Panc1 (cell line): ENCODE measurements around the gene NEFH.
"Not testable (repeated sequence)": the region's sequence is repeated elsewhere in the genome, so short reads cannot be mapped to it uniquely, and the experiment has no call there.

Source experiments
- CTCF ChIP-seq: fragments of 450-650 bp; IDR thresholded peaks from 2 replicates; pipeline ENCODE4 v1.5.1; 2017; ENCODE audit warnings: mild to moderate bottlenecking
- POLR2AphosphoS5 ChIP-seq: IDR thresholded peaks from 2 replicates; pipeline ENCODE4 v1.6.1; 2012; ENCODE audit warnings: mild to moderate bottlenecking, low read depth, low read length, moderate library complexity
- REST ChIP-seq, 2 experiments: IDR thresholded peaks; 2 replicates each; pipeline ENCODE4 v1.6.1; 2011 to 2012; ENCODE audit warnings: low read depth in 2 of 2, control low read depth in 1 of 2, low read length in 1 of 2, mild to moderate bottlenecking in 1 of 2, moderate library complexity in 1 of 2; ENCODE audit not compliant: insufficient read depth in 1 of 2
- SIN3A ChIP-seq: IDR thresholded peaks from 2 replicates; pipeline ENCODE4 v1.6.1; 2012; ENCODE audit warnings: low read depth, mild to moderate bottlenecking, low read length, moderate library complexity, borderline replicate concordance; ENCODE audit not compliant: insufficient read depth
- TCF7L2 ChIP-seq: IDR thresholded peaks from 2 replicates; pipeline ENCODE4 v1.6.1; 2011; ENCODE audit warnings: mild to moderate bottlenecking, low read depth, low read length, inconsistent platforms

GRCh38 chr22:29438283-29438682 is 41.7 kb upstream of the NEFH start, which contains the start of gene RFPL1:
- TF ChIP-seq CTCF; POLR2AphosphoS5; REST (IDR thresholded peaks at IDR 0.05; ENCODE audit: insufficient read depth in 1 of 2, low read depth in 2 of 2, low read length in 1 of 2); SIN3A; TCF7L2: not testable (repeated sequence)
